Activated CD4-positive, alpha-beta T cell treated with anti-CD3 and anti-CD28 coated beads, Interleukin-10, Interleukin-2, amounts not matched to agents 100 ng/mL and 50 ng/mL, durations not matched to agents 16 hours and 8 hours (primary cell): ENCODE data around the gene PKIG.
"Not testable (repeated sequence)": the region's sequence is repeated elsewhere in the genome, so short reads cannot be mapped to it uniquely, and the experiment has no call there.

Experiments
- DNase-seq: peaks from one replicate; pipeline ENCODE4 v3.0.0-alpha.2; 2020

Gene PKIG

DNA sequence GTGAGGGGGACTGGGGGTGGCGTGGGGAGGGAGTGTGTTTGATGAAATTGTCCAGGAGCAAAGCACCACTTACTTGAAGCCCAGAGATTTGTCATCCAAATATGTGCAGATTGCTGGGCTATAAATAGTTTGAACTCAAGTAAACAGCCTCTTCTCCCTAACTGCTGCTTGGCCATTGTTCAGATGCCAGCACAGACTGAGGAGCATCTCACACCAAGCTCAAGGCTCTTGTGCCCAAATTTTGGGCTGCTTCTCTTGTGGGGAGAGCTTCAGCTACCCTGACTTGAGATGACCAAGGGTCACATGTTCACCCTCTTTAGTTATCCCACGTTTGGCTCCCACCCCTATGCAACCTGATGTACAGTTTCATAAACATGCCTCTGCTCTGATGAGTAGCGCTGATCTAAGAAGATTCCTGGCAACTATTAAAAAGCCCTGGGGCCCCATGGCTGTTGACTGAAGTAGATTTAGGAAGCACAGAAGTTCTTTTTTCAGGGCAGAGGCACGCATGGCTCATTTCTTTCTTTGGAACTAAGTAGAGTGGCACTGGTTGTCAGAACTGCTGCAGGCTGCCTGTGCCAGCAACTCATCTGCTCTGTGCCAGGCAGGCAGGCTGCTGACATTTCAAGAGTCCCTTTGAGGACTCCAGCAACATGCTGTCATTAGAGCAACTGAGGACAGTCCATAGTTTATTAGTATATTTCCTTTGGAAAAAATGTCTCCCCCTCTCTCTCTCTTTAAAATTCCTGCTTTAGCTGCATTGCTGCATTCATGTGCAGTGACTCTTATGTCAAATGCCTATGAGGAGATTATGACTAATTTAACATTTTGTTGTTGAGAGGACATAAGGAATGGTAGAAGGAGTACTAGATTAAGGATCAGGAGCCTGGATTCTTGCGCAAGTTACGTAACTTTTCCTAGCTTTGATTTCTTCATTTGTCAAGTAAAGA, 9.6 kb upstream of the PKIG start:
- DNase-seq, result no peak

DNA sequence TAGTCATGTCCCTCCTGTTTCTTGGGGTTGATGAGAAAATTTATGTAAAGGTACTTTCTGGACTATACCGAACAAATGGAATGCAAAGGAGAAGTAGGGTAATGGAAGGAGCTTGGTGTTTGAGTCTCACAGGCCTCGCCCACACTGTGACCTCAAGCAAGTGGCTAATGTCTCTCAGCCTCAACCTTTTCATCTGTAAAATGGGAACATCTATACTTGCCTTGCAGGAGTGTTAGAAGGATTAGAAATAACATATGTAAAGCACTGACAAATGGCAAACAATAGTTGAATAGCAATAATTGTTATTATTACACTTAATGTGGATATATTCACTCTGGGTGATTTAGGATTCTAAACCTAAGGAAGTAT, 8.9 kb upstream of the PKIG start:
- no peak for DNase-seq

DNA sequence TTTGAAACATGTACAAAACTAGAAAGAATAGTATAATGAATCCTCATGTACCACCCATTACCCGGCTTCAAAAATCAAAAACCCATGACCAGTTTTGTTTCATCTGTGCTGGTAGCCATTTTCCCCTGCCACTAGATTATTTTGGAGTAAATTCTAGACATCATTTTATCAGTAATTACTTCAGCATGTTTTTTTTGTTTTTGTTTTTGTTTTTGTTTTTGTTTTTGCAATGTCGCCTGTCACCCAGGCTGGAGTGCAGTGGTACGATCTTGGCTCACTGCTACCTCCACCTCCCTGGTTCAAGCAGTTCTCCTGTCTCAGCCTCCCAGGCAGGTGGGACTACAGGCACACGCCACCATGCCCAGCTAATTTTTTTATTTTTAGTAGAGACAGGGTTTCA, 8.0 kb upstream of the PKIG start:
- no peak for DNase-seq

DNA sequence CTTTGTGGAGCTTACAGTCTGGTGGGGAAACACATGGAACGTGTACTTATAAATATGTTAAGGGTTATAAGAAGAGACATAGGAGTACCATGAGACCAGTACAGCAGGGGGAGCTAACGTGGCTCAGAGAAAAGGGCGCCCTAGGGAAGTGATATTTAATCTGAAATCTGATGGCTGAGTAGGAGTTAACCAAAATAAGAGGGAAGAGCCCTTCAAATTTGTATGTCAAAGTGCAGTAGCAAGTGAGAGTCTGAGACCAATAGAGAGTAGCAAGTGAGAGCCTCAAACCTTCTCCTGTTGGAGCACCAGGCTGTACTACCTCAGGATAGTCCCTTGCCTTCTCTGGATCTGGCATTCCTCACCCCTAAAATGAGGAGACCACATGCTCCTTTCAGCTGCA, 6.1 kb upstream of the PKIG start:
- DNase-seq, result no peak

DNA sequence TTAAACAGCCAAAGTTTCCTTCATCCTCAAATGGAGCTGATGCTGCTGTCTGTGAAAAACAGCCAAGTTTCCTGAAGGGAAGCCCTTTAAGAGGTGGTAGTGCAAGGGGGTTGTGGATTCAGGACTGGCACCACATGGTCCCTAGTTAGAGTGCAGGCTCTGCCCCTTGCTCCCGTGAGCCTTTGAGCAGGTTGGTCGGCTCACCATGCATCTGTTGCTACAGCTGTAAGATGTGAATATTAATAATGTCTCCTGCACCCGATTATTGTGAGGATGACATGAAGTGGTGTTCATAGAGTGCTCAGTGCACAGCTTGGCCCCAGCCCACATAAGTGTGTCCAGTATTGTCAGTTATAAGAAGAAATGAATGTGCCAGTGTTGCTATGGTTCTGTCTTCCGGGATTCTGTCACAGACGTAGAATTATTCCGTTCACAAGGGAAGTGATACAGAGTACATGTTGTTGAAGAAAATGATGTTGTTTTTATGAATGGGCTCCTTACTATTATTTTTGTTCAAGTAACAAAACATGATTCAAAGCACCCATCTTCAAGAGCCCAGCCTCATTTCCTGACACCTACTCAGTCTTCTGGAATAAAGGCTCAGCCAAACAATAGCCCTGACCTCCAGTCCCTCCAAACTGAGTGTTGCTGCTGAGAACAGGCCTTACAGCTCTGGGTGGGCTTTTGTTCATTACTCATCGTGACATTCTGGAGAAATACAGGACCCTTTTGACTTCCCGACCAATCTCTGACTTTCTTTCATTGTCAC, 2.9 kb upstream of the PKIG start:
- no peak for DNase-seq

DNA sequence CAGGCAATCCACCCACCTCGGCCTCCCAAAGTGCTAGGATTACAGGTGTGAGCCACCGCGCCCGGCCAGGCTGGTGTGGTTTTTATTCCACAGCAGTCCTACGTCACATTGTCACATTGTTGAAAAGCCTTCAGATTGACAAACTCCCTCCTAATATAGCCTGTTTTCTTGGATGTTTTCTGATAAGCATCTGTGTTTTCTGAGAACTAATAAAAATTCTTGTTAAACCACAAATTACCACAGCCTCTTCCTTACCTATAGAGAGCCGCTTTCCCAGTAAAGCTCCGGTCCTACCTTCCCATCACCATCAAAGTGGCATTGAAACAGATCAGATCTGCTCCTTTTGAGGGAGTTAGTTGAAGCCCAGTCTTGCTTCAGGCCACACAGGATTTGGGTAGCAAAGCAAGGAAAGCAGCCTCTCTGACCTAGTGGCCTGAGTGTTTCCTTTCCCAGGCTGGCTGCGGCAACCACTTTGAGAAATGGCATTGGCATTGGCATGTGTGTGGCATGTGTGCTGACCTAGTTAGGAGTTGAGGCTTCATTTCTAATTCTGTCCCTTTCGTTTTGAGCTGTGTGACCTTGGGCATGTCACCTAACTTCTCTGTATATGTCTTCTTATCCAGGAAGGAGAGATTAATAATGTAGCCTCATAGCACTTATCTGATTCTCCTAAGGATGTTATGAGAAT, 1.7 kb upstream of the PKIG start:
- peak; percentile 54 for DNase-seq

DNA sequence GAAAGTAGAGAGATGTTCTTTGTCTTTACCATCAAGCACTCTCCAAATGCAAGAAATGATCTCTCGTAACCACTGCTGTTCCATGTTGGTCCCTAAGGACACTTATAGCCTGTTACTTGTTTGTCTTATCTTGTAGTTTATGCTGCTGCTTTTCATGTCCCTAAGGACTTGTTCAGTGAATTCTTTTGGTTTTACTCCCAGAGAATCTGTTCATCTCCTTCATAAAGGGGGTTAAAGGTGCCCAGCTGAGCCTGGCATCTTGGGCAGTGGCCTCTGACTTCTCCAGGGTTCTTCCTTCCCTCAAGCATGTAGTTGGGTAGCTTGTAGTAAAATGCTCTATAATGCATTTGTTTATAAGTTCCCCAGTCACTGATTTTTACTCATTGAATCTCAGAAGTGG, 864 bp upstream of the PKIG start:
- no peak for DNase-seq

DNA sequence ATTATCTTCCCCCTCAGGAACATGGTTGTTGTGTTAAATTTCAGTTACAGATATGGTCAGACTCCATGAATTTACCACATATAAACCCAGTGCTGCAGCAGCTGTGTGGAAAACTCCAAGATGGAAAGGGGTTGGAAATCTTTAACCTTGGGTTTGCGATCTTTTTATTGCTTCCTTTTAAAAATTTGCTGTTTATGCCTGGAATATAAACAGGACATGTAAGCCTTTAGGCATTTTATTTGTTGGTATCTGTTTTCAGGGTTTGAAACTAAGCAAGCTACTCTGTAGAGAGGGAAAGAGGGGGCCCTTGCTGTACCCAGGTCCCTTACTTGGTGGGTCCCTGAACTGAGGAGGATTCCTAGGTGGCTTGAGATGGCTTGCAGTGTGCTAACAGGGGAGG, 778 bp downstream of the PKIG start:
- DNase-seq, result no peak

DNA sequence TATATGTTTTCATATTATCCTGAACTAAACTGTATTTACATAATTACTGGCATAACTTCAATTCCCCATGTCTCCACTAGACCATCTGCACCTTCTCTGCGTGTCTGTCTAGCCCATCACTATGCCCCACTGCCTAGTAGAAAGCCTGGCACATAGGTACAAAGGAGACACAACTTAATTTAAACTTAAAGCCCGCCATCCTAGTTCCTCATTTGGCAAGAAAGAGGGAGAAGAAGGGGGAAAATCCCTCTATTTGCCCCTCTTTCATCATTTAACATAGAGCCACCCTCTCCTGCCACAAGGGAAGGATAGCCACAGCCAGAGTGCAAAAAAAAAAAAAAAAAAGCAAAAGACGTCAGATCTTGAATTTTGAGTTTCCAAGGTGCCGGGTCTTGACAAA, 1.8 kb downstream of the PKIG start:
- no peak for DNase-seq

DNA sequence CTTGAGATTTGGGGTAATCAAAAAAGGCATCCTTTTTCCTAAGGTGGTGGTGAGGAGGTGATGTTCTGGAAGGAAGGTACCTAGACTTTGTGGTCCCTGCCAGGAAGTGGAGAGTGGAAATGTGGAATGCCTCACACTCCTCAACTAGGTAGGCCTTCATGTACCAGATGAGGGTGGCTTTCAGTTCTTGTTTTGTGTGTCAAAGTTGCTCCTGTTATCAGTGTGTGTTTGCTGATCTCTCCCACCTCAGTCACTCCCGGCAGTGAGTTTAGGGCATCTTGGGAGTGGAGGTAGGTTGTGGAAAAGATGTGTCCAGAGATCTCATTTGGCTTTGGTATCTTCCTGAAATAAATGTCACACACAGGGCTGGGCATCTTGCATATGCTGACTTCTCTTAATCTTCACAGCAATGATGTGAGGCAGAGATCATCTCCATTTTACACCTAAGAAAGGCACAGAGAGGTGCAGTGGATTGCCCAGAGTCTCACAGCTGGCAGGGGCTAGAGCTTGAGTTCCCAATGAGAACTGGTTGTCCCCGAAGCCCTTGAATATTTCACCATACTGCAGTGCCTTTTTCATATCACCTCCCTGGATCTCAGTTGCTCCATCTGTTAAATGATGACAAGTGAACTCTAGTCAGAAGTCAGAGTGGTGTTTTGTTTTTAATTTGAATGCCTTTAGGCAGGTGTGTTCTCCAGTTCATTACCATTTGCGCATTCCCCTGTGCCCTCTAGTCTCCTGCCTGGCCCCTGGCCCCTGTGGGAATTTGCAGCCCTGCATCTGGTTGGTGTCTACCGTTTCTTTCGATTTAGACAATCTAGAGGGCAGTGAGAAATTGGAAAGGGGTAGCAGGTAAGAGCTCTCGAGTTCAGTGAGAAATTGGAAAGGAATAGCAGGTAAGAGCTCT, 2.9 kb downstream of the PKIG start:
- DNase-seq, result no peak

DNA sequence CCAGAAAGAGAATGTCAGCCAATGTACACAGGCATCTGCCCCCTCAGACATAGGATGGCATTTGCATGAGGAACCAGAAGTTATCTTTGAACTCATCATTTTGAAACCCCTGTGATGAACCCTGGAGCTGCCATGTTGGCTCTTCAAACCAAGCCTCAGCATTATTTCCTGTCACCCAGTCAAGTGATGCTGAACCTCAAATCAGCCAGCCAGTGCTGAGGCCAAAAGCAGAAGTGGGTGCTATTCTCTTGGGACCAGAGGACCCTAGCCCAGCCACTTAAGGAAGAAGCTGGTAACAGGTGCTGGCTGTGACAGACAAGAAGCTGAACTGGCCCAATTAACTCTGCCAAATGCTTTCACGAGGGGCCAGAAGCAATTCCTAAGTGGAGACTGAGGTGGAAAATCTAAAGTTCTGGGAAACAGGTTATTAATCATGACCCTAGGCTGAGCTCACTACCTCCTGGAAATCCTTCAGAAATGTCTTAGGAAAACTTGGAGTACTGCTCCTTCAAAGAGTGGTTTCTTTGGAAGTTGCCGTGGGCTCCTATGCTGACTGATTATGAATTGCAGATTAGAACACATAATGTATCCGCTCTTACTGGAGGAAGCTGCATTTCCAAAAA, 4.0 kb downstream of the PKIG start:
- peak; percentile 24 for DNase-seq

DNA sequence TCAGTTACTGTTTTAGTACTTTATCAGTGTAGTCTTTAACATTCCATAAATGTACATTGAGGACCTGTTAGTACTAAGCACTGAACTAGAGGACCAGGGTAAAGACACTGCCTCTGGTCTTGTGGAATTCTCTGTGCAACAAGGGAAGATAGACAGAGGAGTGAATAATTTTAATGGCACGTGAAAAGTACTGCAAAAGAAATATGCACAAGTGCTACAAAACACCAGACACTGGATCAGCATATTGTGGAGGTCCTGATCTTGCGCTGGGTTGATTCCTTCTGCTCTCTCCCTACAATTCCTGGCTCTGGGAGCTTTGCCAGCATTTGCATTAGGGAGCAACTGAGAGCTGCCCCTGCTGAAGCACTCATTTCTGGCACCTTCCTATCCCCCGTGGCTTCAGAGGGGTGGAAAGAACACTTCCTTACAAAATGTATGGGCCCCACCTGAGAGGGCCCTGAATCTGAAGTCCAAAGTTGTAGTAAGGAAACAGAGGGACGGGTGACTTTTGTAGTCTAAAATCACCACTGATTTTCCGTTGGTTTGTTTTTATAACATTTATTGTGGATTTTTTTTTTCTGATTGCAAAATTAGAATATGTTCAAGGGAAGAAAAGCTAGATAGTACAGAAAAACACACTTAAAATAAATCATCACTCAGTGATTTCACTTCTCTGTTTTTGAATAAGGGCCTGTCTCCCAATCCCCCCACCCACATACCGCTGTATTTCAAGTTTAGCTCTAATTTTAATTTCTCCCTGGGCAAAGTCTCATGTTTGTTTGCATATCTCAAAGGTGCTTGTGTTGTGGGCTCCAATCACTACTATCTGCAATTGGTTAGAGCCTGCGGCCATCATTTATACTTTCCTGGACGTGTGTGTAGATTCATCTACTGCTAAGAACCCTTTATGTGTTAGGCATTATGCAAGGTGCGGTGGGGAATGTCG, 4.9 kb downstream of the PKIG start:
- no peak for DNase-seq

DNA sequence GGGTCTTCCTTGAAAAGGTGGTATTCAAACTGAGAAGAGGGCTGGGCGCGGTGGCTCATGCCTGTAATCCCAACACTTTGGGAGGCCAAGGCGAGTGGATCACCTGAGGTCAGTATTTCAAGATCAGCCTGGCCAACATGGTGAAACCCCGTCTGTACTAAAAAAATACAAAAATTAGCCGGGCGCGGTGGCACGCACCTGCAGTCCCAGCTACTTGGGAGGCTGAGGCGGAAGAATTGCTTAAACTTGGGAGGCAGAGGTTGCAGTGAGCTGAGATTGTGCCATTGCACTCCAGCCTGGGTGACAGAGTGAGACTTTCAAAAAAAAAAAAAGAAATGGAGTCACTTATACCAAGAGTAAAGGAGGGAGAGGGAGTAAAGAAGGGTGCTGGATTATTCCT, 5.9 kb downstream of the PKIG start:
- not testable (repeated sequence) for DNase-seq

DNA sequence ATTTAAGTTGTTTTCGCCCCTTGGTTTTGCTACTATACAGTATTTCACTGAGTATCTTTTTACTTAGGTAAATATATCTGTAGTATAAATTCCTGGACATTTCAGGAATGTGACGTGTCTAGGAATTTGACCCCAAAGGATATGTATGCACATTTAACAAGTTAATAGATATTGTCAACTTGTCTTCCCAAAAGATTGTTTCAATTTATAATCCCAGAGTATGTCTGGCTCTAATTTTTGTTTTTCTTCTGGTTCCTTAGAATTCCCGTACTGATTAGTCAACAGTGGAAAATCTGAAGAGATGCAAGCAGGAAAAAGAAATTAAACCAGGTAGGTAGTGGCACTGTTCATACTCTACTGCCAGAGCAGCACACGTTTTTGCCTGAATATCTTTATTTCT, 7.2 kb downstream of the PKIG start:
- no peak for DNase-seq

DNA sequence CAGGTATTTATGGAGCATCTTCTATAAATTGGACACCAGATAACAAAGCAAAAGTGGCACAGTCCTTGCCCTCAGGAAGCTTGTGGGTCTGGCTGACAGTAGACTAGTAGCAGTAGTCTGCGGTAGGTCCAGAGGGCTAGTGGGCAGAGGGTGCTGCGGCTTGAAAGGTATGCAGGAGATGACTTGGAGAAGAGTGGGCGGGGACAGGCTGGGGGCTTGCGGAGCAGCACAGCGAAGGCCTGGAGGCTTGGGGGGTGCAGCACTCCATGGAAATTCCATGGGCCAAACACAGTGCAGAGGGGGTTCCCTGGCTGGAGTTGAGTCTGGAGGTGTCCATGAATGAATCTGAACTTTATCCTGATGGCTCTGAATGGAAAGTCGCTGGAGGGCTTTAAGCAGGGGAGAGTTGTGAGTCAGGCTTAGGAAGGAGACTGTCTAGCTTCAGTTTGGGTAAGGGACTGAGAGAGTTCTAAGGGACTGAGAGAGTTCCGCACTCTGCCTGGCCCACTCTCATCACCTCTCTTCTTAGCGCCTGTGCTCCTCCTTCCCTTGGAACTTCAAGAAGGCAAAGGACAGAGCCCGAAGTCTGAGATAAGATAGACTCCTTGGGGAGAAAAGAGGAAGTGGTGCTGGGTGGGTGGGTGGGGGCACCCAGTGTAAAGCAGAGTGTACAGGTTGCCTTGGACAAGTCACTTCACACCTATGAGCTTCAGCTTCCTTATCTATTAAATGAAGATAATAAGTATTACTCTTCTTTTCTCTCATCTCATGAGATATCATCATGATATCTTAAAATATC, 8.8 kb downstream of the PKIG start:
- no peak for DNase-seq

DNA sequence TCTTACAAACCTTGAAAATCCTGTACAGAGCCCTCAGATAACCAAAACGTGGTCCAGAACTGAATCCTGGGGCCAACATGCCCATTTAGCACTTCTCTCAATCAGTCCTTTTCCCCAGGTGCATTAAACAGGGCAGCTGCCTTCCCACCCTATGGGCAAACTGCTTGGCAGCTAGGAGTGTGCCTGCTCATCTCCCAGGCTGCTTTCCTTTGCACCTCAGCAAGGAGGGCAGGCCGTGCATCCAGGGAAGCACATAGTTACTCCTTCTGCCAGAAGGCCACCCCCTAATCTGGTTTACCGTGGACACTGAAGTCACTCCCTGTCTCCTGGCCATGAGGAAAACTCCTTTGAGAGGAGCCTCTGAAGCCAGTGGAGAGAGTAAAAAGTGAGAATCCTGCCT, 10.0 kb downstream of the PKIG start:
- no peak for DNase-seq

DNA sequence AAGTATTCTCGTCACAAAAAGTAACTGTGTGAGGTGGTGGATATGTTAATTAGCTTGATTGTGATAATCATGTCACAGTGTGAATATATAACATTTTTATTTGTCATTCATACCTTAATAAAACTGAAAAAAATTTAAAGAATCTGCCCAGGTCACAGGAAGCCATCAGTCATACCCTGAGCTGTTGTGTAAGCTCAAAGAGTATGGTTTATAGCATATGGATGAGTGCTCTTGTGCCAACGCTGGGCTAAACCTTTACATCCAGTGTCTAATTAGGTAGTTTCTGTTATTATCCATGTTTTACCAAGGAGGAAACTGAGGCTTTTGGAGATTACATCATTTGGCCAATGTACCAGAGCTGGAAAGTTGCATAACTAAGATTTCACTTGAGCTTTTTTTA, 11.4 kb downstream of the PKIG start:
- DNase-seq, result no peak

DNA sequence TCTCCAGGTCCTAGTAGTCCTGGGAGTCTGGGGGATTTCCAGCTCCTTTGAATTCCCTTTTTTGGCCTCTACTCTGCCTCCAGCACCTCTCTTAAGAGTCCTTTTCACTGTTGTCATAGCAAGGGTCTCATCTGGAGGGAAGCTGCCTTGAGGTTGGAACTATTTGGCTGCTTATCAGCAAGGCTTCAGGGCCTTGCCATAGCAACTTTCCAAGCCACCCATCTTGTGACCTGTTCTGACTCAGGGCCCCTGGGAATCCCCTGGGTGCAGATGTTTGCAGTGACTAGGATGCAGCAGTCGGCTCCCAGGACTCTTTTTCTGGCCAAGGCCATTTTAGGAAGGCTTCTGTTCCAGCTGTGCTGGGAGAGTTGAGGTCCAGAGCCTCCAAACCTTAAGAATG, 12.4 kb downstream of the PKIG start:
- DNase-seq, result peak; percentile 26

DNA sequence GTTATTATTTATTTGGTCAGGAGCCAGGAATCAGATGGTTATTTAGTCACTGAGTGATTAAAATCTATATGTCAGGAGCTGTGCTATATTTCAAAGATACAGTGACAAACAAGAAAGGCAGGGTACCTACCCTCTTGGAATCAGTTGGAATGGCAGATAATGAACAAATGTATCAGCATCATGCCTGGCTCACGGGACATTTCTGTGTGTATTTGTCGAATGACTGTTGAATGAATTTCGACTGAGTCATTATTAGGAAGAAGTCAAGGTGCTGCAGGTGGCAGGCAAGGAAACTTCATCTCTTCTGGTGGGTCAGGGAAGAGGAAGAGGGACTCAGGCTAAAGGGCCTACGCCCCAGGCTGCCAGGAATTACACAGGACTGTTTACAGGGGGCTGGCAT, 13.6 kb downstream of the PKIG start:
- no peak for DNase-seq

DNA sequence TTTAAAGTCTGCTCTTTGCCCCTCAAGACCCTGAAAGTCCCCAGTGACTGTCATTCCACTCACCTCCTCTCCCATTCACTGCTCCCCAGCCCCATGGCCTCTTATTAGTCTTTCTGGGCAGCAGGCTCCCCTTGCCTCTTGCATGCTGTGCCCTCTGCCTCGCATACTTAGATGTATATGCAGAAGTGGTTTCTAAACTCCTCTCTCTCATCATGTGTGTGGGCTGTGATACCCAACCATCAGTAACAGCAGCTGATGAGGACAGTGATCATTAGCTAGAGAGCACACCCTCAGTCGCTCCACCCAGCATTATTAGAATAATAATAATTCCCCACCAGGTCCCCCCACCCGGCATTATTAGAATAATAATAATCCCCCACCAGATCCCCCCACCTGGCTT, 14.5 kb downstream of the PKIG start:
- no peak for DNase-seq
